H1 (cell line): Measurements from ENCODE around the gene ENTPD8. TPM values are rescaled to one million over a fixed set of nuclear protein-coding genes. Genes with fewer than 3 reads are reported as not detected.

Source experiments
- CTCF ChIA-PET: fragments of 300-600 bp; sonication (Branson Sonifier 250); formaldehyde crosslinking; loops from one replicate; lab custom pipeline; 2021; ENCODE audit not compliant: partially characterized antibody; lab: Charles Lee
- POLR2A ChIA-PET: fragments of 300-600 bp; sonication (Branson Sonifier 250); formaldehyde crosslinking; loops from one replicate; lab custom pipeline; 2021; ENCODE audit warnings: inconsistent platforms; ENCODE audit not compliant: partially characterized antibody; lab: Charles Lee
- DNase-seq, 2 experiments: peaks; one replicate each; pipeline versions ENCODE4 v3.0.0 to v3.0.0-alpha.2; 2010 to 2022; ENCODE audit warnings: low spot score in 2 of 2, low read depth in 1 of 2, mixed read lengths in 1 of 2
- FAIRE-seq: peaks from 2 replicates; lab custom pipeline; 2011; peaks lifted over from hg19 to GRCh38; lab: Jason Lieb, UNC
- H2AFZ ChIP-seq: 2 replicates; pipeline ENCODE4 v1.8.1; 2012; ENCODE audit warnings: low read length, inconsistent platforms
- H2AK5ac ChIP-seq: 2 replicates; pipeline ENCODE4 v1.6.1; 2013; ENCODE audit warnings: low read depth, low read length
- H2BK120ac ChIP-seq: replicated peaks from 2 replicates; pipeline ENCODE3; 2013; ENCODE audit warnings: low read depth, low read length, inconsistent platforms
- H2BK12ac ChIP-seq: 2 replicates; pipeline ENCODE4 v1.6.1; 2013; ENCODE audit warnings: low read depth, low read length
- H2BK15ac ChIP-seq: 2 replicates; pipeline ENCODE4 v1.6.1; 2013; ENCODE audit warnings: low read length
- H2BK20ac ChIP-seq: 2 replicates; pipeline ENCODE4 v1.6.1; 2013; ENCODE audit warnings: low read length
- H2BK5ac ChIP-seq: 2 replicates; pipeline ENCODE4 v1.6.1; 2013; ENCODE audit warnings: low read depth, low read length
- H3K14ac ChIP-seq: 2 replicates; pipeline ENCODE4 v1.6.1; 2013; ENCODE audit warnings: inconsistent platforms; ENCODE audit not compliant: insufficient read length
- H3K18ac ChIP-seq: 2 replicates; pipeline ENCODE4 v1.6.1; 2013; ENCODE audit warnings: low read length; ENCODE audit errors: extremely low read depth
- H3K23ac ChIP-seq: 2 replicates; pipeline ENCODE4 v1.6.1; 2013; ENCODE audit warnings: inconsistent platforms; ENCODE audit not compliant: insufficient read length
- H3K23me2 ChIP-seq: 2 replicates; pipeline ENCODE4 v1.6.1; 2013; ENCODE audit warnings: low read depth, low read length
- H3K27ac ChIP-seq: 2 replicates; pipeline ENCODE4 v1.6.1; 2011; ENCODE audit warnings: low read depth, low read length, inconsistent platforms
- H3K27me3 ChIP-seq, 4 experiments: replicated peaks in 1 of 4; 1 replicate in 1 of 4; 2 replicates in 3 of 4; pipeline versions ENCODE4 v1.6.1 to v1.8.1; 2011 to 2013; ENCODE audit warnings: low read length in 3 of 4, mild to moderate bottlenecking in 3 of 4, inconsistent platforms in 2 of 4, mixed read lengths in 2 of 4, moderate library complexity in 1 of 4; ENCODE audit not compliant: control insufficient read depth in 3 of 4, insufficient read depth in 3 of 4; ENCODE audit errors: extremely low read depth in 1 of 4
- H3K36me3 ChIP-seq, 4 experiments: 2 replicates each; pipeline versions ENCODE4 v1.6.1 to v1.8.1; 2011 to 2013; ENCODE audit warnings: mild to moderate bottlenecking in 4 of 4, low read length in 3 of 4, moderate library complexity in 2 of 4, control low read depth in 1 of 4, inconsistent platforms in 1 of 4; ENCODE audit not compliant: insufficient read depth in 4 of 4, control insufficient read depth in 2 of 4
- H3K4ac ChIP-seq: replicated peaks from 2 replicates; pipeline ENCODE3; 2013; ENCODE audit warnings: low read length, low read depth, mixed read lengths, inconsistent platforms; ENCODE audit not compliant: insufficient read length
- H3K4me1 ChIP-seq, 4 experiments: replicated peaks in 1 of 4; 1 replicate in 1 of 4; 2 replicates in 3 of 4; pipeline versions ENCODE4 v1.6.1 to v1.8.1; 2011 to 2013; ENCODE audit warnings: low read length in 3 of 4, inconsistent platforms in 2 of 4, mixed read lengths in 1 of 4; ENCODE audit not compliant: insufficient read depth in 4 of 4, control insufficient read depth in 3 of 4
- H3K4me2 ChIP-seq, 2 experiments: 2 replicates each; pipeline versions ENCODE4 v1.6.1 to v1.8.1; 2011 to 2013; ENCODE audit warnings: low read depth in 2 of 2, low read length in 2 of 2, control low read depth in 1 of 2, inconsistent platforms in 1 of 2, mild to moderate bottlenecking in 1 of 2; ENCODE audit not compliant: insufficient read depth in 1 of 2
- H3K4me3 ChIP-seq, 4 experiments: fragments of 200-600, 300-600 bp in 1 of 4; sonication (generic), shearing (Covaris generic), sonication (Bioruptor Twin) in 1 of 4; 2 replicates each; pipeline versions ENCODE4 v1.5.1 to v1.8.1; 2011 to 2016; ENCODE audit warnings: low read length in 4 of 4, low read depth in 3 of 4, control low read depth in 2 of 4, inconsistent platforms in 2 of 4, mild to moderate bottlenecking in 2 of 4, mixed read lengths in 1 of 4, moderate library complexity in 1 of 4; ENCODE audit not compliant: insufficient read depth in 2 of 4; ENCODE audit errors: extremely low read depth in 1 of 4
- H3K56ac ChIP-seq: replicated peaks from 2 replicates; pipeline ENCODE3; 2013; ENCODE audit warnings: low read depth, mild to moderate bottlenecking, mixed read lengths, low read length, inconsistent platforms; ENCODE audit not compliant: insufficient read length
- H3K79me1 ChIP-seq: 2 replicates; pipeline ENCODE4 v1.6.1; 2013; ENCODE audit warnings: low read depth, low read length, control low read depth
- H3K79me2 ChIP-seq, 2 experiments: 2 replicates each; pipeline versions ENCODE4 v1.6.1 to v1.8.1; 2012 to 2013; ENCODE audit warnings: low read length in 2 of 2, mild to moderate bottlenecking in 2 of 2, inconsistent platforms in 1 of 2; ENCODE audit not compliant: insufficient read depth in 2 of 2, control insufficient read depth in 1 of 2
- H3K9ac ChIP-seq, 4 experiments: replicated peaks in 1 of 4; 1 replicate in 1 of 4; 2 replicates in 3 of 4; pipeline versions ENCODE4 v1.6.1 to v1.8.1; 2011 to 2013; ENCODE audit warnings: low read depth in 3 of 4, low read length in 3 of 4, control low read depth in 2 of 4, mild to moderate bottlenecking in 2 of 4, moderate library complexity in 2 of 4, inconsistent platforms in 1 of 4; ENCODE audit errors: extremely low read depth in 1 of 4
- H3K9me3 ChIP-seq, 2 experiments: 2 replicates each; pipeline versions ENCODE4 v1.6.1 to v1.8.1; 2012 to 2013; ENCODE audit warnings: mild to moderate bottlenecking in 2 of 2, moderate library complexity in 2 of 2, control low read depth in 1 of 2, inconsistent platforms in 1 of 2, low read depth in 1 of 2, low read length in 1 of 2, mixed read lengths in 1 of 2; ENCODE audit not compliant: insufficient read depth in 2 of 2
- H4K20me1 ChIP-seq, 2 experiments: replicated peaks in 1 of 2; 2 replicates each; pipeline versions ENCODE3 to v1.8.1; 2011 to 2013; ENCODE audit warnings: inconsistent platforms in 2 of 2, low read length in 2 of 2, mild to moderate bottlenecking in 1 of 2; ENCODE audit not compliant: insufficient read depth in 2 of 2, control insufficient read depth in 1 of 2
- H4K5ac ChIP-seq: 2 replicates; pipeline ENCODE4 v1.6.1; 2013; ENCODE audit warnings: low read length, low read depth, mixed read lengths, inconsistent platforms; ENCODE audit not compliant: insufficient read length
- H4K8ac ChIP-seq: 2 replicates; pipeline ENCODE4 v1.8.0; 2013; ENCODE audit warnings: mild to moderate bottlenecking, moderate library complexity, low read length, inconsistent platforms; ENCODE audit not compliant: insufficient read depth; ENCODE audit errors: extremely low read depth
- H4K91ac ChIP-seq: replicated peaks from 2 replicates; pipeline ENCODE3; 2013; ENCODE audit warnings: low read length, mixed read lengths, inconsistent platforms; ENCODE audit not compliant: insufficient read length
- CEBPB ChIP-seq: IDR thresholded peaks from 2 replicates; pipeline ENCODE4 v1.6.1; 2012; ENCODE audit warnings: low read depth, low read length
- CTBP2 ChIP-seq: IDR thresholded peaks from 2 replicates; pipeline ENCODE4 v1.7.0; 2011; ENCODE audit warnings: borderline replicate concordance, mild to moderate bottlenecking, moderate library complexity, mixed read lengths, low read length; ENCODE audit not compliant: insufficient read depth, insufficient read length
- KDM4A ChIP-seq: IDR thresholded peaks from one replicate; pipeline ENCODE4 v1.7.1; 2012; ENCODE audit warnings: low read depth, mild to moderate bottlenecking, moderate library complexity, low read length, inconsistent platforms; ENCODE audit not compliant: severe bottlenecking
- POLR2A ChIP-seq, 2 experiments: IDR thresholded peaks; 1 replicate in 1 of 2; 2 replicates in 1 of 2; pipeline ENCODE4 v1.6.1; 2011; ENCODE audit warnings: low read depth in 2 of 2, low read length in 2 of 2, mild to moderate bottlenecking in 2 of 2; ENCODE audit errors: control extremely low read depth in 1 of 2
- POU5F1 ChIP-seq: IDR thresholded peaks from 2 replicates; pipeline ENCODE4 v1.6.1; 2011; ENCODE audit warnings: low read depth, mild to moderate bottlenecking, low read length, moderate library complexity
- SP1 ChIP-seq: IDR thresholded peaks from 2 replicates; pipeline ENCODE4 v1.6.1; 2011; ENCODE audit warnings: low read depth, low read length
- TAF1 ChIP-seq: IDR thresholded peaks from 2 replicates; pipeline ENCODE4 v1.6.1; 2011; ENCODE audit warnings: mild to moderate bottlenecking, low read depth, low read length
- TEAD4 ChIP-seq: IDR thresholded peaks from 2 replicates; pipeline ENCODE4 v1.6.1; 2012; ENCODE audit warnings: low read depth, low read length, inconsistent platforms, mixed read lengths
- ZNF274 ChIP-seq: IDR thresholded peaks from 2 replicates; pipeline ENCODE4 v1.7.0; 2012; ENCODE audit warnings: low read length, borderline replicate concordance; ENCODE audit errors: extremely low read depth
- WGBS, 2 experiments: shearing (Covaris generic) in 1 of 2; methylation state at CpG; one replicate each; pipeline versions ENCODE4 v1.1.6 to v1.1.7; 2013 to 2015; ENCODE audit warnings: low lambda C conversion rate in 2 of 2, mixed read lengths in 2 of 2, inconsistent platforms in 1 of 2, low coverage in 1 of 2, missing lambda C conversion rate in 1 of 2; ENCODE audit not compliant: insufficient replicate concordance in 2 of 2, insufficient coverage in 1 of 2, insufficient read length in 1 of 2; ENCODE audit errors: extremely low coverage in 1 of 2, missing lambda C conversion rate in 1 of 2; 5-methylcytosine and 5-hydroxymethylcytosine counted together
- polyA plus RNA-seq, 7 experiments: library from polyadenylated mRNA; depleted of rRNA in 3 of 7; stranded (reverse) in 5 of 7; unstranded in 2 of 7; fragments of >200 nt in 5 of 7; fragments of 200-250 nt in 2 of 7; gene quantifications; 1 replicate in 5 of 7; 2 replicates in 1 of 7; 4 replicates in 1 of 7; pipeline versions ENCODE4 v1.2.1 to v1.2.3, GENCODE V29; 2011 to 2013; ENCODE audit warnings: missing spikeins in 2 of 7, mixed read lengths in 2 of 7
- total RNA-seq: library from RNA; stranded (reverse); fragmentation: NEBNext Ultra II Directional; extraction: Animal tissue kit (Norgen Biotek cat#: 25700); gene quantifications from 2 replicates; pipeline ENCODE4 v1.2.1, GENCODE V29; 2021
- TF ChIP-seq, protein P1 (sequence below): IDR thresholded peaks from 2 replicates; pipeline ENCODE4 v1.6.1; 2012; ENCODE audit warnings: inconsistent platforms

Gene ENTPD8
- total and polyA plus RNA-seq, 2 of the 8 experiments (the other 6 are each of a cell fraction or from before 2014, with no cell fraction given): 0.48 to 0.51 TPM

DNA sequence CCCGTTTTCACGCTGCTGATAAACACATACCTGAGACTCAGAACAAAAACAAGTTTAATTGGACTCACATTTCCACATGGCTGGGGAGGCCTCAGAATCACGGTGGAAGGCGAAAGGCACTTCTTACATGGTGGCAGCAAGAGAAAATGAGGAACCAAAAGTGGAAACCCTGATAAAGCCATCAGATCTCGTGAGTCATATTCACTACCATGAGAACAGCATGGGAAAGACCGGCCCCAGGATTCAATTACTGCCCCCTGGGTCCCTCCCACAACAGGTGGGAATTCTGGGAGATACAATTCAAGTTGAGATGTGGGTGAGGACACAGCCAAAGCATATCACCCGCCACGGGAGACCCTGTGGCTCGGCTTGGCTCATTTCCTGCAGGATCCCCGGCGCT, 38.4 kb downstream of the ENTPD8 start:
- H4K8ac ChIP-seq: no peak overlapping the region
- H4K91ac ChIP-seq: no peak overlapping the region
- H2BK12ac ChIP-seq: no peak overlapping the region
- no peak overlapping the region for H3K23ac ChIP-seq
- no peak overlapping the region for H3K27ac ChIP-seq
- H3K14ac ChIP-seq: no peak overlapping the region
- peaks cover 0 to 3% (median under 1%) of the 10 kb centered on the region in 4 experiments; a peak in 2 of 7 replicates for H3K27me3 ChIP-seq
- H3K4me3 ChIP-seq: no peak overlapping the region
- H4K20me1 ChIP-seq: peaks cover 0 to 6% of the 10 kb centered on the region in 2 experiments
- no peak overlapping the region for H3K56ac ChIP-seq
- H4K5ac ChIP-seq: no peak overlapping the region
- no peak overlapping the region for H3K9ac ChIP-seq
- H3K9me3 ChIP-seq: no peaks in the 10 kb centered on the region; a peak in 1 of 4 replicates
- no peak overlapping the region for H2AK5ac ChIP-seq
- ChIA-PET CTCF (interaction anchor here (1.4 kb wide), 1 partner anchor 99 kb away, joined by 4 read pairs; no protein-coding TSS in a partner anchor), POLR2A (interaction anchor here (0.8 kb wide), 1 partner anchor 10 kb away, joined by 3 read pairs; no protein-coding TSS in a partner anchor)
- H2BK15ac ChIP-seq: no peak overlapping the region
- H3K18ac ChIP-seq: no peak overlapping the region
- no peak overlapping the region for H2BK5ac ChIP-seq
- H3K23me2 ChIP-seq: peaks cover 6% of the 10 kb centered on the region; the same call in 1 of the 2 replicates
- 0 out of 2 replicates have a peak, but pooled peaks cover 2% of the 10 kb centered on the region for H3K79me1 ChIP-seq
- H3K4me1 ChIP-seq: peaks cover 0 to 4% (median 2%) of the 10 kb centered on the region in 4 experiments; a peak in 4 of 7 replicates
- H3K36me3 ChIP-seq: no peaks in the 10 kb centered on the region
- H3K79me2 ChIP-seq: no peaks in the 10 kb centered on the region
- H3K4me2 ChIP-seq: no peak overlapping the region
- WGBS, 2 experiments: 94% methylated on average over 10 of the region's 11 CpGs; no CpG with 5 or more reads in 1 of the 2 experiments
- no peak overlapping the region for H2BK20ac ChIP-seq
- H3K4ac ChIP-seq: no peak overlapping the region
- no peak for DNase-seq
- H2BK120ac ChIP-seq: no peak overlapping the region
- no peak overlapping the region for H2AFZ ChIP-seq
- FAIRE-seq: no peak
- no peak for TF ChIP-seq KDM4A
- no peak for TF ChIP-seq TAF1
- TF ChIP-seq SP1: no peak
- no peak for TF ChIP-seq TEAD4
- no peak for TF ChIP-seq POU5F1
- TF ChIP-seq, protein P1, sequence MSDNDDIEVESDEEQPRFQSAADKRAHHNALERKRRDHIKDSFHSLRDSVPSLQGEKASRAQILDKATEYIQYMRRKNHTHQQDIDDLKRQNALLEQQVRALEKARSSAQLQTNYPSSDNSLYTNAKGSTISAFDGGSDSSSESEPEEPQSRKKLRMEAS: no peak
- no peak for TF ChIP-seq CTBP2
- no peak for TF ChIP-seq ZNF274
- no peak for TF ChIP-seq CEBPB
- no peak for TF ChIP-seq POLR2A (IDR thresholded peaks at IDR 0.05; ENCODE audit: control extremely low read depth in 1 of 2, low read depth in 2 of 2, low read length in 2 of 2)
